SK-N-SH (cell line): ENCODE data around the gene HYLS1. TPM values are rescaled to one million over a fixed set of nuclear protein-coding genes. Genes with fewer than 3 reads are reported as not detected.

Experiments
- CTCF ChIA-PET: fragments of 300-600, 350-600 bp; formaldehyde crosslinking; extraction: SDS; loops from one replicate; lab custom pipeline; 2021; lab: Yijun Ruan, JAX
- POLR2A ChIA-PET: fragments of 350-600 bp; sonication (Branson Sonifier 250); formaldehyde crosslinking; extraction: SDS; loops from one replicate; lab custom pipeline; 2020; ENCODE audit warnings: antibody characterized with exemption, inconsistent platforms; lab: Yijun Ruan, JAX
- DNase-seq: peaks from one replicate; pipeline ENCODE4 v3.0.0; 2012
- H2AFZ ChIP-seq: fragments of 200-600 bp; sonication (generic); 2 replicates; pipeline ENCODE4 v1.8.1; 2016; ENCODE audit warnings: antibody characterized with exemption, mild to moderate bottlenecking, low read depth
- H3F3A ChIP-seq: fragments of 200-600 bp; sonication (generic); replicated peaks from 2 replicates; pipeline ENCODE3; 2016; ENCODE audit warnings: antibody characterized with exemption, mild to moderate bottlenecking; ENCODE audit not compliant: insufficient read depth
- H3K27ac ChIP-seq, 2 experiments: fragments of 200-500 bp in 1 of 2; fragments of 200-600 bp in 1 of 2; sonication (Bioruptor generic) in 1 of 2; sonication (generic), shearing (Covaris generic) in 1 of 2; 2 replicates each; pipeline versions ENCODE4 v1.5.1 to v1.6.1; 2014 to 2016; ENCODE audit warnings: low read depth in 2 of 2, inconsistent platforms in 1 of 2, low read length in 1 of 2, mild to moderate bottlenecking in 1 of 2, mixed read lengths in 1 of 2
- H3K27me3 ChIP-seq: fragments of 200-600 bp; sonication (generic), shearing (Covaris generic); 2 replicates; pipeline ENCODE4 v1.6.1; 2016; ENCODE audit warnings: mixed run types; ENCODE audit not compliant: insufficient read depth
- H3K36me3 ChIP-seq, 2 experiments: fragments of 200-500 bp in 1 of 2; fragments of 200-600 bp in 1 of 2; sonication (Bioruptor generic) in 1 of 2; sonication (generic) in 1 of 2; replicated peaks in 1 of 2; 2 replicates each; pipeline versions ENCODE3 to v1.5.1; 2014 to 2016; ENCODE audit warnings: low read length in 1 of 2, mild to moderate bottlenecking in 1 of 2; ENCODE audit not compliant: insufficient read depth in 2 of 2, control insufficient read depth in 1 of 2
- H3K4me1 ChIP-seq, 2 experiments: fragments of 200-500 bp in 1 of 2; fragments of 200-600 bp in 1 of 2; sonication (Bioruptor generic) in 1 of 2; sonication (generic), shearing (Covaris generic) in 1 of 2; 2 replicates each; pipeline versions ENCODE4 v1.5.1 to v1.6.1; 2014 to 2016; ENCODE audit warnings: low read depth in 1 of 2, low read length in 1 of 2, mixed run types in 1 of 2; ENCODE audit not compliant: insufficient read depth in 2 of 2, control insufficient read depth in 1 of 2
- H3K4me2 ChIP-seq: fragments of 200-600 bp; sonication (generic), shearing (Covaris generic); 2 replicates; pipeline ENCODE4 v1.6.1; 2017; ENCODE audit warnings: mixed run types
- H3K4me3 ChIP-seq, 2 experiments: fragments of 200-500 bp in 1 of 2; fragments of 200-600 bp in 1 of 2; sonication (Bioruptor generic) in 1 of 2; sonication (generic), shearing (Covaris generic) in 1 of 2; 2 replicates each; pipeline versions ENCODE4 v1.5.1 to v1.8.1; 2014 to 2016; ENCODE audit warnings: low read depth in 2 of 2, inconsistent platforms in 1 of 2, low read length in 1 of 2, mild to moderate bottlenecking in 1 of 2, mixed read lengths in 1 of 2, moderate library complexity in 1 of 2
- H3K79me2 ChIP-seq: fragments of 200-600 bp; sonication (generic); 2 replicates; pipeline ENCODE4 v1.8.1; 2017; ENCODE audit warnings: mild to moderate bottlenecking; ENCODE audit not compliant: insufficient read depth
- H3K9ac ChIP-seq: fragments of 200-600 bp; sonication (generic); 2 replicates; pipeline ENCODE4 v1.6.1; 2017; ENCODE audit warnings: mixed run types
- H3K9me2 ChIP-seq: fragments of 200-600 bp; sonication (generic); 2 replicates; pipeline ENCODE4 v1.6.1; 2017; ENCODE audit warnings: mixed run types
- H3K9me3 ChIP-seq: fragments of 200-600 bp; sonication (generic); 2 replicates; pipeline ENCODE4 v1.6.1; 2017; ENCODE audit warnings: mixed run types, mild to moderate bottlenecking, moderate library complexity
- H4K20me1 ChIP-seq: fragments of 200-600 bp; sonication (generic); 2 replicates; pipeline ENCODE4 v1.6.1; 2017; ENCODE audit warnings: mild to moderate bottlenecking, mixed run types; ENCODE audit not compliant: insufficient read depth
- CHD2 ChIP-seq: fragments of 150-350 bp; IDR thresholded peaks from 2 replicates; pipeline ENCODE4 v1.6.1; 2018; ENCODE audit warnings: low read length; ENCODE audit not compliant: partially characterized antibody
- CTCF ChIP-seq: fragments of 200-600 bp; sonication (generic); IDR thresholded peaks from 2 replicates; pipeline ENCODE4 v1.6.1; 2017; ENCODE audit warnings: antibody characterized with exemption, mild to moderate bottlenecking, moderate library complexity
- EP300 ChIP-seq, 2 experiments: IDR thresholded peaks; 2 replicates each; pipeline versions ENCODE4 v1.4.0 to v1.6.1; 2012; ENCODE audit warnings: borderline replicate concordance in 1 of 2, low read depth in 1 of 2, low read length in 1 of 2
- EZH2phosphoT487 ChIP-seq: fragments of 200-600 bp; sonication (generic); IDR thresholded peaks from 2 replicates; pipeline ENCODE4 v1.6.1; 2017; ENCODE audit warnings: low read depth, mixed run types, mild to moderate bottlenecking, antibody characterized with exemption, moderate library complexity, borderline replicate concordance
- FOSL2 ChIP-seq: IDR thresholded peaks from 2 replicates; pipeline ENCODE4 v1.4.0; 2012; ENCODE audit warnings: low read depth, mild to moderate bottlenecking, moderate library complexity, borderline replicate concordance
- IRF3 ChIP-seq: fragments of 150-350 bp; IDR thresholded peaks from 2 replicates; pipeline ENCODE4 v1.6.1; 2016; ENCODE audit warnings: mild to moderate bottlenecking, low read depth, low read length
- JUND ChIP-seq: IDR thresholded peaks from 2 replicates; pipeline ENCODE4 v1.4.0; 2012
- MEF2A ChIP-seq: IDR thresholded peaks from 2 replicates; pipeline ENCODE4 v1.4.0; 2012; ENCODE audit warnings: low read depth, borderline replicate concordance
- MXI1 ChIP-seq: IDR thresholded peaks from 2 replicates; pipeline ENCODE4 v1.6.1; 2012; ENCODE audit warnings: mild to moderate bottlenecking, low read depth, low read length, improper control_type of control experiment
- NFIC ChIP-seq: IDR thresholded peaks from 2 replicates; pipeline ENCODE4 v1.4.0; 2012; ENCODE audit warnings: borderline replicate concordance
- NRF1 ChIP-seq: IDR thresholded peaks from 2 replicates; pipeline ENCODE4 v1.6.1; 2012; ENCODE audit warnings: low read depth, mild to moderate bottlenecking, low read length
- POLR2AphosphoS5 ChIP-seq: IDR thresholded peaks from 2 replicates; pipeline ENCODE4 v1.6.1; 2012; ENCODE audit warnings: low read depth, low read length
- RAD21 ChIP-seq: IDR thresholded peaks from 2 replicates; pipeline ENCODE4 v1.6.1; 2012; ENCODE audit warnings: mild to moderate bottlenecking, low read length
- RCOR1 ChIP-seq: fragments of 150-350 bp; IDR thresholded peaks from 2 replicates; pipeline ENCODE4 v1.6.1; 2017; ENCODE audit warnings: antibody characterized with exemption, low read length
- RFX5 ChIP-seq: IDR thresholded peaks from 2 replicates; pipeline ENCODE4 v1.6.1; 2012; ENCODE audit warnings: mild to moderate bottlenecking, improper control_type of control experiment, low read length
- SIN3A ChIP-seq: IDR thresholded peaks from 2 replicates; pipeline ENCODE4 v1.6.1; 2012; ENCODE audit warnings: low read depth, mild to moderate bottlenecking, low read length, moderate library complexity, borderline replicate concordance
- SMC3 ChIP-seq: IDR thresholded peaks from 2 replicates; pipeline ENCODE4 v1.6.1; 2012; ENCODE audit warnings: low read depth, low read length, improper control_type of control experiment
- TEAD4 ChIP-seq: IDR thresholded peaks from 2 replicates; pipeline ENCODE4 v1.4.0; 2012; ENCODE audit warnings: mild to moderate bottlenecking, borderline replicate concordance; ENCODE audit not compliant: insufficient read depth
- ZBTB33 ChIP-seq: IDR thresholded peaks from 2 replicates; pipeline ENCODE4 v1.4.0; 2012; ENCODE audit warnings: low read depth, borderline replicate concordance
- WGBS: methylation state at CpG from one replicate; pipeline ENCODE4 v1.1.6; 2017; ENCODE audit warnings: low lambda C conversion rate; 5-methylcytosine and 5-hydroxymethylcytosine counted together
- polyA plus RNA-seq, 3 experiments: library from polyadenylated mRNA; depleted of rRNA; stranded (reverse); fragments of >200 nt; gene quantifications; 2 replicates each; pipeline ENCODE4 v1.2.3, GENCODE V29; 2012
- TF ChIP-seq, protein P1 (sequence below): IDR thresholded peaks from 2 replicates; pipeline ENCODE4 v1.4.0; 2012; ENCODE audit warnings: low read depth
- TF ChIP-seq, protein P2 (sequence below): fragments of 150-350 bp; IDR thresholded peaks from 2 replicates; pipeline ENCODE4 v1.6.1; 2017; ENCODE audit warnings: antibody characterized with exemption, low read length, low read depth, borderline replicate concordance
- TF ChIP-seq, protein P3 (sequence below): IDR thresholded peaks from 2 replicates; pipeline ENCODE4 v1.6.1; 2012; ENCODE audit warnings: mild to moderate bottlenecking, low read depth, low read length, moderate library complexity

Gene HYLS1
- polyA plus RNA-seq, 1 of the 3 experiments (the other 2 are of a cell fraction), result 1.3 TPM

- WGBS, result 21% methylated on average over 12 of the region's 12 CpGs
- ChIA-PET CTCF (interaction anchor here (0.7 to 2.0 kb wide), 10 partner anchors 9 to 258 kb away, joined by 3 to 12 read pairs (median 4); no protein-coding TSS in a partner anchor), POLR2A (interaction anchor here (0.9 to 1.3 kb wide), 2 partner anchors 33 to 175 kb away, joined by 4 read pairs; partner anchors contain the start of gene PUS3)
- Histone ChIP-seq H3K27me3 (no peaks in the 10 kb centered on the region), H3K4me3 (peak overlapping the region in 1 of 2 experiments; percentile 9; a peak in 1 of 4 replicates), H3K9me2 (no peaks in the 10 kb centered on the region), H3K9ac (no peak overlapping the region), H3F3A (no peaks in the 10 kb centered on the region), H3K4me1 (peaks cover 0 to 24% of the 10 kb centered on the region in 2 experiments; a peak in 2 of 4 replicates), H3K79me2 (no peaks in the 10 kb centered on the region), H2AFZ (no peak overlapping the region), H3K4me2 (no peak overlapping the region), H3K9me3 (no peaks in the 10 kb centered on the region), H4K20me1 (no peaks in the 10 kb centered on the region), H3K27ac (peak overlapping the region in 1 of 2 experiments; percentile 77; a peak in 2 of 4 replicates), H3K36me3 (no peaks in the 10 kb centered on the region)
- DNase-seq, result peak; percentile 88
- no peak for TF ChIP-seq NRF1
- peak; percentile 14; the same call in 1 of the 2 replicates for TF ChIP-seq FOSL2
- peak; percentile 58; the same call in 1 of the 2 replicates for TF ChIP-seq JUND
- no peak for TF ChIP-seq MEF2A
- TF ChIP-seq EP300 (IDR thresholded peaks at IDR 0.05; ENCODE audit: borderline replicate concordance in 1 of 2, low read depth in 1 of 2, low read length in 1 of 2), result peak; percentile 63 to 94; a peak in 3 of 4 replicates
- TF ChIP-seq SMC3, result no peak
- TF ChIP-seq EZH2phosphoT487, result no peak
- 0 out of 2 replicates have a peak, but pooled peaks have one; percentile 39 for TF ChIP-seq TEAD4
- peak; percentile 90 for TF ChIP-seq CHD2
- TF ChIP-seq, protein P1, sequence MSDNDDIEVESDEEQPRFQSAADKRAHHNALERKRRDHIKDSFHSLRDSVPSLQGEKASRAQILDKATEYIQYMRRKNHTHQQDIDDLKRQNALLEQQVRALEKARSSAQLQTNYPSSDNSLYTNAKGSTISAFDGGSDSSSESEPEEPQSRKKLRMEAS, result no peak
- TF ChIP-seq ZBTB33, result no peak
- no peak for TF ChIP-seq RFX5
- peak; percentile 79; the same call in 1 of the 2 replicates for TF ChIP-seq SIN3A
- TF ChIP-seq RCOR1, result peak; percentile 95
- peak; percentile 93 for TF ChIP-seq POLR2AphosphoS5
- TF ChIP-seq, protein P2, sequence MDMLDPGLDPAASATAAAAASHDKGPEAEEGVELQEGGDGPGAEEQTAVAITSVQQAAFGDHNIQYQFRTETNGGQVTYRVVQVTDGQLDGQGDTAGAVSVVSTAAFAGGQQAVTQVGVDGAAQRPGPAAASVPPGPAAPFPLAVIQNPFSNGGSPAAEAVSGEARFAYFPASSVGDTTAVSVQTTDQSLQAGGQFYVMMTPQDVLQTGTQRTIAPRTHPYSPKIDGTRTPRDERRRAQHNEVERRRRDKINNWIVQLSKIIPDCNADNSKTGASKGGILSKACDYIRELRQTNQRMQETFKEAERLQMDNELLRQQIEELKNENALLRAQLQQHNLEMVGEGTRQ, result no peak
- no peak for TF ChIP-seq CTCF
- no peak for TF ChIP-seq IRF3
- 0 out of 2 replicates have a peak, but pooled peaks have one; percentile 32 for TF ChIP-seq MXI1
- TF ChIP-seq NFIC, result peak; percentile 91
- TF ChIP-seq RAD21, result peak; percentile 31
- TF ChIP-seq, protein P3, sequence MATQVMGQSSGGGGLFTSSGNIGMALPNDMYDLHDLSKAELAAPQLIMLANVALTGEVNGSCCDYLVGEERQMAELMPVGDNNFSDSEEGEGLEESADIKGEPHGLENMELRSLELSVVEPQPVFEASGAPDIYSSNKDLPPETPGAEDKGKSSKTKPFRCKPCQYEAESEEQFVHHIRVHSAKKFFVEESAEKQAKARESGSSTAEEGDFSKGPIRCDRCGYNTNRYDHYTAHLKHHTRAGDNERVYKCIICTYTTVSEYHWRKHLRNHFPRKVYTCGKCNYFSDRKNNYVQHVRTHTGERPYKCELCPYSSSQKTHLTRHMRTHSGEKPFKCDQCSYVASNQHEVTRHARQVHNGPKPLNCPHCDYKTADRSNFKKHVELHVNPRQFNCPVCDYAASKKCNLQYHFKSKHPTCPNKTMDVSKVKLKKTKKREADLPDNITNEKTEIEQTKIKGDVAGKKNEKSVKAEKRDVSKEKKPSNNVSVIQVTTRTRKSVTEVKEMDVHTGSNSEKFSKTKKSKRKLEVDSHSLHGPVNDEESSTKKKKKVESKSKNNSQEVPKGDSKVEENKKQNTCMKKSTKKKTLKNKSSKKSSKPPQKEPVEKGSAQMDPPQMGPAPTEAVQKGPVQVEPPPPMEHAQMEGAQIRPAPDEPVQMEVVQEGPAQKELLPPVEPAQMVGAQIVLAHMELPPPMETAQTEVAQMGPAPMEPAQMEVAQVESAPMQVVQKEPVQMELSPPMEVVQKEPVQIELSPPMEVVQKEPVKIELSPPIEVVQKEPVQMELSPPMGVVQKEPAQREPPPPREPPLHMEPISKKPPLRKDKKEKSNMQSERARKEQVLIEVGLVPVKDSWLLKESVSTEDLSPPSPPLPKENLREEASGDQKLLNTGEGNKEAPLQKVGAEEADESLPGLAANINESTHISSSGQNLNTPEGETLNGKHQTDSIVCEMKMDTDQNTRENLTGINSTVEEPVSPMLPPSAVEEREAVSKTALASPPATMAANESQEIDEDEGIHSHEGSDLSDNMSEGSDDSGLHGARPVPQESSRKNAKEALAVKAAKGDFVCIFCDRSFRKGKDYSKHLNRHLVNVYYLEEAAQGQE, result peak; percentile 61; the same call in 1 of the 2 replicates
These were observed 48.2 kb downstream of the HYLS1 start for GRCh38 chr11:125935618-125936199.
